Ovary (tissue), 3 donors: ENCODE measurements around the gene STK24.

ENCODE experiments used
- CTCF ChIP-seq, 3 donors: fragments of 450-650 bp in 2 of 3; fragments of 200-600 bp in 1 of 3; IDR thresholded peaks; one replicate each; pipeline versions ENCODE4 v1.5.1 to v1.8.0; 2016 to 2022; ENCODE audit warnings: antibody characterized with exemption in 3 of 3, mild to moderate bottlenecking in 1 of 3
- EP300 ChIP-seq: sonication (generic); formaldehyde crosslinking; IDR thresholded peaks from one replicate; pipeline ENCODE4 v1.6.1; 2017; ENCODE audit warnings: antibody characterized with exemption
- donor health status: DM: no; HTN: no; CAD: no.

GRCh38 chr13:98483601-98484288, 93.2 kb downstream of the STK24 start:
- no peak for TF ChIP-seq CTCF (IDR thresholded peaks at IDR 0.05)
- no peak for TF ChIP-seq EP300
